ENCODE results near the gene S100A5.

Gene S100A5

DNA sequence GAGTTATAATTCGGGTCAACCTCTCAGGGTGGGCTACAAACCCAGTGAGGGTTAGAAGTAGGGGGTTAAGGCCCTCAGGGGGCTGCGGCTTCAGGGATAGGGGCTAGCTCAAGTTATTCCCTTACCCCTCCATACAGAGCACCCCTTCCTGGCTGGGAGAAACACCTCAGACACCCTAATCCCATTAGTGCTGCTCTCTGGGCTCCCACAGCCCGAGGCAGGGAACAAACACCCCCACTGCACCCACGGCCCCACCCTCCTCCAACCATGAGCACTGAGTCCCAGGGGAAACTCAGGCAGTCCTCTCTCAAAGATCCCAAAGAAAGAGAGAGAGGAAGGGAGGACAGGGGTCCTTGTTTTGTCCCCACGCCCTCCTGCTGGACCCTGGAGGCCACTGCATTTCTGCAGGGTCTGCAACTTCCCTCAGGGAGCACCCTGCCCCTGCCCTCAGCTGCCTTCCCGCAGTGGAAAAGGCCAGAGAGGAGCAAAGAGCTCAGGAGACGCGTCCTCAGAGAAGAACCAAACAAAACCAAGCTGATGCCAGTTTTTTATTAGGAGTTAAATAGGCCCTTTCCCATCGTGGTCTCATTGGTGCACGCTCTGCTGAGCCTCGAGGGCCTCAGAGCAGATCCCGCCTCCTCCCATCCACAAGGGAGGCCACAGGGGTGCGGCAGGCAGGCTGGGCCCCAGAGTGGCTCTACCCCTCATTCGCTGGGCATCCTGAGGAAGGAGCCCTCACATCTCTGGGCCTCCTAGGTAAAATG lies 6.2 kb upstream of the S100A5 start:
- DNase-seq, result peak; percentile 83

DNA sequence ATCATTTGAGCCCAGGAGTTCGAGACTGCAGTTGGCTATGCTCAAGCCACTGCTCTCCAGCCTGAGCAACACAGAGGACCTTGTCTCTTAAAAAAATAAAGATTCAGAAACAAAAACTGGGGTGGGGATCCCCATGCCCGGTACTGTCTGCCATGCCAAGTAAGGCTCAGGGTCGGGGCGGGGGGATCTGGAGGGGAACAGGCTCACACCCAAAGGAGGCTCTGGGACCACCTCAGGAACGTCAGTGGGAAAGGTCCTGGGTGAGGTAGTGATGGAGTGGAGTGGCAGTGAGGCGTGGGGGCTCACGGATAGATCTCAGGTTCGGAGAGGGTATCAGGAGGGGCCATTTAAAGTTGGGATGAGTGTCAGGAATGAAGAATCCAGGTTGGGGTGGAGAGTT lies 5.6 kb upstream of the S100A5 start:
- no peak for DNase-seq

DNA sequence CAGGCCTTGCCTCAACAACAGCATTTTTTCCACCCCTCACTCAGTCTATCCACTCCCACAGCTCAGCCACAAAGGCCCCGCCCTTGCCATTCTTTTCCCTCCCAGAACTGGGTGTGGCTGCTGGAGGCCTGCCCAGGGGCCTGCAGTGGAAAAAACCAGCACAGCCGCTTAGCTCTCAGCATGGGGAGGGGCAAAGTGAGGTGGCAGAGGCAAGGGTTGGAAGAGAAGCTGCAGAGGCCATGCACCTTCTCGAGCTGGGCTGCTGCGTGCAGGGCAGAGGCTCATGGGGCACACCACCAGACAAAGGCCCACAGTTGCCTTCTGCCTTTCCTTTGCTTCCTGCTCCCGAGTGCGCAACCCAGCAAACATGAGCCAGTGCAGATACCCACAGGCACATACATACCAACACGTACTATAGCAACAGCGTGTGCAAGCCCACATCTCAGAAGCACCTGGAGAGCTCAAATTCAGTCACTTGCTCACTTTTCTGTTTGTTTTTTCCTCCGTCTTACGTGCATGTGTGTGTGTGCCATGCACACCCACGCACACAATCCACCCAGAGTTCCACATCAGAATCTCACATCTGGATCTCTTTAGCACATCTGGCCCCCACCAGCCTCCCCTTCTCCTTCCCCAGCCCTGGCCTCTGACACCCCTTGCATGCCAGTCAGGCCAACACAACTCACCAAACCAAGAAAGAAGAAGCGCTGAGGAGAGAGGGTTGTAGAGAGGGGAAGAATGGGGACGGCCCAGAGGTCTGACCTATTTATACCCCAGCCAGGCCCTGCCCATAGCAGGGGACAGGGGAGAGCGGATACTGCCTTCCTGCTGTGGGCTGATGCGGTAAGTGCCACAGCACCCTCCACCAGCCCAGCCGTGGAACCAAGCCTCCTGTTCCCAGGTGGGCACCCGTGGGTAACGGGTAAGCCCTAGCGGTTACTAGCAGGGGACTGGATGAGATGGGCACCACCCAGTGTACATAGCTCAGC lies 4.6 kb upstream of the S100A5 start, which contains the start of gene S100A4:
S100A4 (minus strand) TSS at position 740 of the 989 bp plus-strand sequence. CDS start 1,012 bp downstream, outside the sequence.
- DNase-seq, result peak; percentile 99

DNA sequence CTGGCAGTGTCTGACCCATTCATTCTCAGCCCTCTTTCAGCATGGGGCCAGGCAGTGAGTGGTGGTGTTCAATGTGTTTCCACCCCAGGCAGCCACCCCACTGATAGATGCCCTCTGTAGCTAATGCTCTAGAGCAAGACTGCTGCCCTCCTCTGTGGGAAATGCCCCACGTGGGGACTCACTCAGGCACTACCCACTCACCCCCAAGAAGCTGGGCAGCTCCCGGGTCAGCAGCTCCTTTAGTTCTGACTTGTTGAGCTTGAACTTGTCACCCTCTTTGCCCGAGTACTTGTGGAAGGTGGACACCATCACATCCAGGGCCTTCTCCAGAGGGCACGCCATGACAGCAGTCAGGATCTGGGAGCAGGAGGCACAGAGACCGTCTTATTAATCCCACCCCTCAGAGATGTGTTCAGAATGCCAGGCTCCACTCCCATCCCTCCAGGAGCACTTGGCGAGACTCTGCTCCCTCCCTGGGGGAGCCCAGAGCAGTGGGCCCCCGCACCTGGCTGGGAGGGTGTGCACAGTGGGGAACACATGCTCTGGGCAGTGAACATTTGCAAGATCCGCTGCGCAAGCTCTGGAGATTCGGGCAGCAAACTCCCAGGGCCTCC lies 3.8 kb upstream of the S100A5 start:
- DNase-seq, result no peak

DNA sequence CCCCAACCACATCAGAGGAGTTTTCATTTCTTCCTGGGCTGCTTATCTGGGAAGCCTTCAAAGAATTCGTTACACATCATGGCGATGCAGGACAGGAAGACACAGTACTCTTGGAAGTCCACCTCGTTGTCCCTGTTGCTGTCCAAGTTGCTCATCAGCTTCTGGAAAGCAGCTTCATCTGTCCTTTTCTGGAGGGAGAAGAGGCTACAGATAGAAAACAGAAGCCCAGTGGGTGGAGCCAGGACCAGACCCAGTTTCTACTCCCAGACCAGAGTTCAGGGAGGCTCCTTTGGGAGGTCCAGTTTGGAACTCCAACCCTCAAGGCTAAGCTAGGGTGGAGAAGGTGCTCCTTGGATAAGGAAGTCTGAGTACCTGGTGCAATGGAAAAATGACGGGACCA lies 3.0 kb upstream of the S100A5 start:
- no peak for DNase-seq

DNA sequence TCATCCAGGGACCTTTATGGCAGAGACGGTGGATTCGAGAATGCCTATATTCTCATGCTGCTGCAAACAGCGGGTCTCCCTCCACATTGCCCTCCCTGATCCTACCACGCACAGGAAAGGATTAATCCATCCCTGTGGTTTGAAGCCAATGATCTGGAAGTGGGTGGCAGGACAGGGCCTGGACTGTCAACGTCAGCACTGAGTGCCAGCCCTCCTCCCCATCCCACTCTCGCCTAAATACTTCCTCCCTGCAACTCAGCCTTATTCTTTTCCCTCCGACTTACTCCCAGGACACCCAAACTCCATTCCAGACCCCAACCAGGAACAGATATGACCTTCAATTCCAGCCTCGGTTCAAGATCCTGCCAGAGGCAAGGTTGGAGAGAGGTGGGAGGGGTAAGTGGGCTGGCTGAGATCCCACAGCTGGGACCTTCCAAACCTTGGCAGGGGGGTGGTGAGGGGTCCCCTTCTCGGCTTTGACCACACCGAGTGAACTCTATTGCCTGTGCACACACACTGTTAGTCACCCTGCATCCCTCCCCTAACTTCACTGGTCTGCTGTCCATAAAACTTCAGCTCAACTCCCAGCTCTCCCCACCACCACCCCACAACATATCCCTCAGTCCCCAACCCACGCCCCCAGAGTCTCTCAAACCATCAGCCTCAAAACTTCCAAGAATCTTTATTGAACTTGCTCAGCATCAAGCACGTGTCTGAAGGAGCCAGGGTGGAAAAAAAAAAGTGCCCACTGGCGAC lies 2.4 kb upstream of the S100A5 start:
- DNase-seq, result no peak

DNA sequence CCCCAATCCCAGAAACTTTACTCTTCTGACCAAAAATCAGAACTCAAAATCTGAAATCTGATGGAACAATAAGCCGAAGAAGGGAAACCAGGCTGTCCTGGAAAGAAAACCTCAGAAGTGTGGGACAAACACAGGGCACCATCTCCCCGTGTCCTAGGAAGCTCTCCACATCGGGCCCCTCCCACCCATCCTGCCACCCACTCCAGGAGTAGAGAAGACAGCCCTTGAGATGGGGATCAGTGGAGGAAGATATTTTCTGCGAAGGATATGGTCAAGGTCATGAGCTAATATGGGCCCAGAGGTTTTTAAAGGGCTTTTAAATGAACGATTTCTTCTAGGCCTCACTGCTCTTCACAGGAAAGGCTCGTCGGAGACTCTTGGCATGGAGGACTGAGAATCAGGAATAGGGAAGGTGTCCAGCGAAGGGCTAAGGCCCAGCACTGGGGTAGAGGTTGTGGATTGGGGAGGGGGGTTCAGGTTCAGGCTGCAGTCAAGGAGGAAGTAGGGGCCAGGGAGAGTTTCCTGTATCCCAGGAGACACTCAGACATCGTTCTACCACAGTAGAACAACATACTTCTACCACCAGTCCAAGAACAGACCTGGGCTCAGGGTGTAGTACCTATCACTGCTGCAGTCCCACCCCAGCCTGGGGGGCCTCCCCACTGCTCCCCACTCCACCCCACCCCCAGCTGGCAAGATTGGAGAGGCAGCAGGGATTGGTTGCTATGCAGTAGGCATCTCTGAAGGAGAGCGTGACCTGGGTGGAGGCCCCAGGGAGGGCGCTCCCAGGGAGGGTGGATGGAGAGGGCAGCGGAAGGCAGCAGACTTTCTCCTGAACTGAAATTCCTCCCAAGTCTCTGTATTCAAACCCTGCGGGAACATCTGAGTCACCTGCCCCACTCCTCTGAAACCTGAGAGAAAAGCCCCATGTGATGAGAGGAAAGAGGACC lies 1.2 kb upstream of the S100A5 start:
- DNase-seq, result no peak

DNA sequence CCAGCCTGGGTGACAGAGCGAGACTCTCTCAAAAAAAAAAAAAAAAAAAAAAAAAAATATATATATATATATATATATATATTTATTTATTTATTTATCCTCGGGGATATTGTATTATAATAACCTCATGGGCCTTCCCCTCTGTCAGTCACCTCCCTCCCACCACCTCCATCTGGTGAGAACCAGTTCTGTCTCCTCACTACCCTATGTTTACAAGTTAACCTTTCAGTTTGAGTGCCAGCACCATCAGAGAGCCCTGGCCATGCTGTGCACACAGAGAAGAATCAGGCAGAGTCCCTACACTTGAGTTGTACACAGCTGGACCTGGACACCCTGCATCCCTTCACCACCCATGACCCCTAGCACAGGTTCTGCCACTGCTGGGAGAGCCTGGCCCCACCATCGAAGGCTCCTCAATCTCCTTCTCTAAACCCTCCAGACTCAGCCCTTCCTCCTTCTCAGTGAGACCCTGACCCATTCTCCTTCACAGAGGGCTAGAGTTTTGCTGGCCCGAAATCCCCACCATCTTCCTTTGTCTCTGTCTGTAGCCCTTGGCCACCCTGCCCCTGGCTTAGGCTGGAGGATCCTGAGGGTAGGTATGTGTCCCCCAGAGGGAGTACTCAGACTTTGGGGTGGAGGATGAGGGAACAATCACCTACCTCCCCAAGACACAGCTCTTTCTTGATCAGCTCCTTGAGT lies 1.2 kb downstream of the S100A5 start:
- no peak for DNase-seq

DNA sequence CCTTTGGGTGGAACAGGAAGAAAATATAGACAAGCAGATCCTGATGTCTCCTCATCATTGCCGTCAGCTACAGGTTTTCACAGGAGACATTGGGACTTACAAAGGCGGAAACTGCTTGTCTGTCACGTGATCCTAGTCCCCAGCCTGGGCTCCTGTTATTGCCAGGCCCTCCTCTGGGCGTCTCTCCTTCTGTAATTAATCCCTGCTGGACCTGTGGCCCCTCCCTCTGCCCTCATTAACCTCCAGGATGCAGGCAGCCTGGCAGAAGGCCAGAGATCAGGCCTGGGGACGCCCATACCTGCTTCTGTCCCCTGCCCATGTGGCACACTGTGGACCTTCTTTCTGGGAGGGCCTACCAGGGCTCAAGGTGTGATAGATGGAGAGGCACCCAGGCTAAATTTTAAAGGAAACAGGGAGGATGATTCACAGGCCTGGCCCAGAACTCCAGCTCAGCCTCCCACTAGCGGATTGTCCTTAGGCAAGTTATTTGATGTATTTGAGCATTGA lies 2.4 kb downstream of the S100A5 start:
- no peak for DNase-seq

DNA sequence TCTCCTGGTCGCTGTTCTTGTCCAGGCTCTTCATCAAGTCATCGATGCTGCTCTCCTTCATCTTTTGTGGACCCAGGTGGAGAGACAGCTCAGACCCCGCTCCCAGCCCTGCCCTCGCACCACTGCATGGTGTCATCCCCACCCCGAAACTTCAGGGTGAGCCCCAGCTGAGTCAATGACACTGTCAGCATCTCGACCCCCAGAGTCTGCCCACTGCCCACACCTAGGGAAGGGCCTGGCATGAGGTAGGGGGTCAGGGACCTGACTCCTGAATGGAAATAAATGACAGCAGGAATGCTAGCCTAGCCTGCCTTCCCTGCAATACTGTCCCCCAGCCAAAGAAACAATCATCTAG lies 3.4 kb downstream of the S100A5 start:
- DNase-seq, result no peak

DNA sequence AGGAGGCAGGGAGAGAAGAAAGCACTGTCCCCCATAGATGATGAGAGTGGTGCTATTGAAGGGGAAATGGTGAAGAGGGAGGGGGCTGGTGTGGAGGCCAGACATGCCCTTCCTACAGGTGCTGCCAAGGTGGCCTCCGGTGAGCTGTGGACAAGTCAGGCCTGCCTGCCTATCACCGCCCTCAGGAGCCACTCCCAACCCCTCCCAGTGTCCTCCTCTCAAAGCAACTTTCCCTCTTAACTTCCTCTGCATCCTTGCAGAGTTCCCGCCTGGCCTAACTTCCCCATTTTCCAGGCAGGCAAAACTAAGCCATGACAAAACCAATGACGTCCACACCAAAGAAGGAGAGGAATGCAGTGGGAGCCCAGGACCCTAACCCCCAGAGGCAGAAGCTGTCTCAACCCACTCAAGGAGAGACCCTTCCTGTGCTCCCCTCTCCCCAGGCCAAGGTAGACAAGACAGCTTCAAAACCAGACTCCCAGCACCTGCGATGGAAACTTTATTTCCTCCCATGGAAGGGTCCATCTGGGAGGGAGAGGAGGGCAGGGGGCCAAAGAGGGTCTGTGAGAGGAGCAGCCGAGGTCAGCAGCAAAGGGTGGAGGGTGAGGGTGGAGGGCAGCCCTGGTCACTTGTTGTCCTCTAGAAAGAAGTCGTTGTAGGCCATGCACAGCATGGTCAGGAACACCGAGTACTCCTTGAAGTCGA lies 3.9 kb downstream of the S100A5 start:
- DNase-seq, result no peak

DNA sequence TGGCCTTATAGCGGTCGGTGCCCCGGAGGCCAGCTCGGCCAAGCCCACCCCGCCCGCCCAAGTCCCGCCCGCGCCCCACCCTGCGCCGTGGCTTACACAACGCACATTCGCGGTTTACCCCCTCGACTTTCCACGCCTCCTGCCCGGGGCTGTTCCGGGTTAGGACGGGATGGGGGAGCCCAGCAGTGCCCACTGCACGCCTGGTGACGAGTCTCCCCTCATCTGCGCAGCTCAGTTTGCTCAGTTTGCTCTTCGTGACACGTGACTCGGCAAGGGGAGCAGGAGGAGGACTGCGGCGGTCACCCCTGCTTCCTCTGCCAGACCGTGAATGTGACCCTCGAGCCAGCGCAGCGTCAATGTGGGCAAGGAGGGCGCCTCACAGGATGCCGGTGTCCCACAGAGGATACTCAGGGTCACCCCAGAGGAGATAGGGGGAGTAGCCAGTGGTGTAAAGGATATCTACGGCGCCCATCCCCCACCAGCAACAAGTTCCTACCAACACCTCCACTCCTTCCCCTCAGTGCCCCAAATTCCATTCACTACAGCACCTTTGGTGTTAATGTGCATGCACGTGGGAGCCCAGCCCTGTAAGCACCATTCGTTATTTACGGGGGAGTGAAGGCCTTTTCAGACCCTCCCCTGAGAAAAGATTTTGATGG lies 4.6 kb downstream of the S100A5 start:
- peak; percentile 96 for DNase-seq

DNA sequence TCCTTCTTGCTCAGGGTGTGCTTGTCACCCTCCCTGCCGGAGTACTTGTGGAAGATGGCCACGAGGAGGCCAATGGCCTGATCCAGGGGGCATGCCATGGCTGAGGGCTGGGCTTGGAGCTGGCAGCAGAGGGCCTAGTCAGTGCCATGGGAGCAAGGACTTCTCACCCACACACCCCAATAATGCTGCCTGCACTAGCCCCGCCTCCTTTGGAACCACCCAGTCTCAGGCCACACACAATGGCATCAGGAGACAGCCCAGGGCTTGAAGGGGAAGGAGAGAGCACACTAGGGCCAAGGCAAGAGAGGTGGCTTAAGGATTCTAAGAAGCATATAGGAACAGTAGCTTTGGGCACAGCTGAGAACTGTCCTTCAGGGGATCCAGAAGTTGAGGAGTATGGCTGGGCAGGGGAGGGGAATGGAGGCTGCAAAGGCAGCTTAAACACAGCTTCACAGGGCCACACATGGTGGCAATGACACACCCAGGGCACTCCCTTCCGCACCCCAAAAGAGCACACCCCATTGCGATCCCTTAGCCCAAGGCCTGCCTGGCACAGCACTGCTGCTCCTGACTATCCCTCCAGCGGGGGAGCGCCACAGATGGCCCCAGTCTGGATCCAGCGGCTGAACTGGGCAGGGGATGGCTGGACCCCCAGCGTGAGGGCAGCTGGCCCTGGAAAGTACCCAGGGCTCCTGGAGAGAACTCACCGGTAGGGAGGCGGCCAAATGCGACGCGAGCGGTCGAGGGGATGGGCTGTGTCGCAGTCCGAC lies 5.3 kb downstream of the S100A5 start, which contains the start of gene S100A6:
S100A6 (minus strand) TSS at position 750 of the 770 bp plus-strand sequence; CDS start at position 98, 652 bp downstream.
- peak; percentile 87 for DNase-seq

DNA sequence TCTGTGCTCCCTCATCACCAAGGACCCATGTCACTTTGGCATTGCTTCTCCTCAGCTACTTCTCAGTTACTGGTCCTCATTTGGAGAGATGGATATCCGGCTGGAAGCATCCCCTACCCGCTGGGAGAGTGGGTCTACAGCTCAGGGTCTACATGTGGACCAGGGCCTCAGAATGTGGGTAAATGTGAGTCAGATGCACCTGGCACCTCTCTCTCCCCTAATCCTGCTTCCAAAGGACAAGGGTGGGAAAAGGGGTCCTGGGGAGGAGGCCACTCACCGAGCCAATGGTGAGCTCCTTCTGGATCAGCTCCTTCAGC lies 5.9 kb downstream of the S100A5 start:
- no peak for DNase-seq

DNA sequence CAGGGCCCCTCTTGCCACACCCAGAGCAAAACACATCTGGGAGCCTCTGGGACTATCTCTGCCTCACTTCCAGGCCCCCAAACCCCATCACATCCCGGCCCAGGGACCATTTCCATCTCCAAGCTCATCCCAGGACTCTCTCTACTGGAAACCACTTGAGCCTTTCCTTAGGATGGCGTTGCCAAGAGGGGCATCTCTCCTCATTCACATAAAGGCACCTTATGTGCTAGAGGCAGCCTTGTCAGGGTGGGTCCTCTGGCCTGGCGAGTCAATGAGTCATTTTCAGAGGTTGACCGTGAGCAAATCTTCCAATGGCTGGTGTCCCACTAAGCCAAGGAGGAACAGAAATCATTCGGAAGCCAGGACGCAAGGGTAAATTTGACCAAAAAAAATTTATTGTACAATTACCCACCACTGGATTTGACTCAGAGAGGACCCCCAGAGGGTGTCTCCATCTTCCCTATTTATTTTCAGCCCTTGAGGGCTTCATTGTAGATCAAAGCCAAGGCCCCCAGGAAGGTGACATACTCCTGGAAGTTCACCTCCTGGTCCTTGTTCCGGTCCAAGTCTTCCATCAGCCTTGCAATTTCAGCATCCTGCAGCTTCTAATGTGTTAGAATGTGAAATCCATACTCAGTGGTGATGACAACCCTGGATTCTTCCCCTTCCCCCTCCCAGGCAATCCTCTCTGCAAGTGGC lies 6.4 kb downstream of the S100A5 start:
- DNase-seq, result no peak

DNA sequence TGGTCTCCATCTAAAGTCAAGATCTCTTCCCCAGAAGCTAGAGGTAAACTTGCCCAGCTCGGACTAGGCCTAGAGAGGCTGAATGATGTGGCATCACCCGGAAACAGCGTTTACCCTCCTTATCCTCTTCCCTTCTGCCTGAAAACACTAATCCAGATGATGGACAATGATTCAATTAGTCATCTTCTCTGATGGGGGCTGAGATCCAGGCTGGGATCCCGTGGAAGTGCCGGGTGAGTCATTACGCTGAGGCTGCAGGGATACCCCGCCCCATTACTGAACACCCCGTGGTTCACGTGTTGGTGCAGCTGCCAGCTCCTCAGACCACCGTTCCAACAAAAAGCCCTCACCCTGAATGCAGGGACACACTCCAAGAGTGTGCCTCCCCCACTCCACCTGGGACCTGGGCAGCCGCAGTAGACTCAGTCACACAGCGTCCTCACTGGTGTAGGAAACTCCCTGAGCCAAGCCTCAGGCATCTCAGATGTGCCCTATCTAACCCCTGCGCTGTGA lies 7.0 kb downstream of the S100A5 start:
- DNase-seq, result peak; percentile 63

DNA sequence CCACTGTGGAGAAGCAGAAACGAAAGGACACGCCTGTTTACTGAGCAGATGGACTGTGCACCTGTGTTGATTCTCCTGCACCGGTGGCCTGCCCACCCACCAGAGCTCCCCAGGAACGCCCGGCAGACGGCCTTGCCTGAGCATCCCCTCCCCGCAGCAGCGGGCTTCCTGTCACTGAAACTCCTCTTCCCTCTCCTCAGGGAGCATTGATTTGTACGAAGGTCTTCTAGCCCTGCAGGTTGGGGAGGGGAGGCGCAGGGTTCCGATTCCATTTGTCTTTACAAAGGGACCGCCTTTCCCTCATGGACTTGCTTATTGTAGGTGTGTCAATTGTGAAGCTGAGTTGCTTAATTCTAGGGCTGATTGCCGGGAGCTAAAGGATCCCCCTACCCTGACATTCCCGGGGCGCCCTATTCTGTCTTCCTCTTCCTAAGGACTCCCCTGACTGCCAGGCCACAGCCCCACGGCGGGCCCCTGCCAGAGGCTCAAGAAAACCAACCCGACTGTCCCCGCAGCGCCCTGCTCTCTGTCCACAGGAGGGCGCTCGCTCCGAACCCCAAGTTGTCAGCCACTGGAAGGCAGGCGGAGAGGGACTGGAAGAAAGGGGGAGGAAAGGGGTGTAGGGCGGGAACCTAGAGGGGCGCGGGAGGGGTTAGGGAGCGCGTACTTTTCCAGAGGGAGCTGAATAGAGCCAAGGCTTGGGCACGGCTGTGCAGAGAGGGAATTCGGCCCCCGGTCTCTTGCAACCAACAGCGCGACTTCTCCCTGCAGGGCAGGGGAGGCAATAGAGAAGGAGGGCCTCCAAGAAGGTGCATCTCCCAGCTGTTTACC lies 7.8 kb downstream of the S100A5 start:
- DNase-seq, result peak; percentile 94

Data from hematopoietic multipotent progenitor cell treated with erythropoietin and hydrocortisone succinate and interleukin-3 and kit ligand, for 6 days (in vitro differentiated cells).